Fibroblast of the aortic adventitia (primary cell): ENCODE data around the gene CMTM6. TPM values are rescaled to one million over a fixed set of nuclear protein-coding genes. Genes with fewer than 3 reads are reported as not detected.

Source experiments
- DNase-seq: peaks from one replicate; pipeline ENCODE4 v3.0.0-alpha.2; 2010; ENCODE audit warnings: low read depth
- H3K4me3 ChIP-seq: 2 replicates; pipeline ENCODE4 v1.5.1; 2011; ENCODE audit warnings: low read depth, mild to moderate bottlenecking, control low read depth, low read length, moderate library complexity
- CTCF ChIP-seq: IDR thresholded peaks from 2 replicates; pipeline ENCODE4 v1.5.1; 2011; ENCODE audit warnings: mild to moderate bottlenecking, low read length, control low read depth, inconsistent platforms; ENCODE audit not compliant: insufficient read depth
- total RNA-seq: library from RNA; depleted of rRNA; stranded (reverse); fragments of >200 nt; gene quantifications from 2 replicates; pipeline ENCODE4 v1.2.3, GENCODE V29; 2012; ENCODE audit warnings: low replicate concordance

Gene CMTM6, protein sequence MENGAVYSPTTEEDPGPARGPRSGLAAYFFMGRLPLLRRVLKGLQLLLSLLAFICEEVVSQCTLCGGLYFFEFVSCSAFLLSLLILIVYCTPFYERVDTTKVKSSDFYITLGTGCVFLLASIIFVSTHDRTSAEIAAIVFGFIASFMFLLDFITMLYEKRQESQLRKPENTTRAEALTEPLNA
- 43.1 and 81.4 TPM in 2 replicates for total RNA-seq

DNA sequence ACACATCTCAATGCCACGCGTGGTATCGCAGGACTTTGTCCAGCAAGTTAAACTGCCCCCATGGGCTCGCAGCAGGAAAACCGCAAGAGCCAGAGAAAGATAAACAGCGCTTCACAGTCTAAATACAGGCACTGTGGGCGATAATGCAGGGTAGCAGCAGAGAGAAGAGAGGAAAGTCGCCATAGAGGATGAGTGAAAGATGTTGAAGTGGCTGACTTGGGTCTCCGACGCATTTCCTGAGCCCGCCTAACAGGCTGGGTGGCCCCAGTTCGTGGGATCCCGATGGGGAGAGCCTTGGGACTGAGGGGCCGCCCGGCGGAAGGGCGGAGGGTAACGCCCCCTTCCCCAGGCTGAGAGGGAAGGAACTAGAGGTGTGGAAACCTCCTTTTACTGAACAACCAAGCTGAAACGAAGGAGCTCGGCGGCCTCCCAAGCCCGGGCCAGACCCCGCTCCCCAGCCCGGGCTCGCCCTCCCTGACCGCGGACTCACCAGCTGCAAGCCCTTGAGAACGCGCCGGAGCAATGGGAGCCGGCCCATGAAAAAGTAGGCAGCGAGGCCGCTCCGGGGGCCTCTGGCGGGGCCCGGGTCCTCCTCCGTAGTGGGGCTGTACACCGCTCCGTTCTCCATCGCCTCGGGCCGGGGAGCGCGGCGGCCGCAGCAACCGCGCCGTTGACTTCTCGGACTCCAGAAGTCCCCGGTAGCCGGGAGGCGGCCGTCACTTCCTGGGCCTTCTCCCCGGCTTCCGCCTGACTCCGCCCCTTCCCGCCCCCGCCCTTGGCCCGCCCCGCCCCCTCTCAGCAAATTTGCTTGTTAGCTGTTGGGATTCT, at the start of gene CMTM6:
Gene CMTM6 (minus strand): TSS at position 735 of the 828 bp plus-strand sequence. CDS start 107 bp downstream, at position 628.
- no peak for TF ChIP-seq CTCF
- peak within 1 kb of the TSS; percentile 98 for H3K4me3 ChIP-seq
- DNase-seq, result peak; percentile 75

GRCh38 chr3:32552013-32552412, 49.4 kb upstream of the CMTM6 start:
- DNase-seq, result no peak
- no peak for TF ChIP-seq CTCF
- H3K4me3 ChIP-seq, result no peak overlapping the region

DNA sequence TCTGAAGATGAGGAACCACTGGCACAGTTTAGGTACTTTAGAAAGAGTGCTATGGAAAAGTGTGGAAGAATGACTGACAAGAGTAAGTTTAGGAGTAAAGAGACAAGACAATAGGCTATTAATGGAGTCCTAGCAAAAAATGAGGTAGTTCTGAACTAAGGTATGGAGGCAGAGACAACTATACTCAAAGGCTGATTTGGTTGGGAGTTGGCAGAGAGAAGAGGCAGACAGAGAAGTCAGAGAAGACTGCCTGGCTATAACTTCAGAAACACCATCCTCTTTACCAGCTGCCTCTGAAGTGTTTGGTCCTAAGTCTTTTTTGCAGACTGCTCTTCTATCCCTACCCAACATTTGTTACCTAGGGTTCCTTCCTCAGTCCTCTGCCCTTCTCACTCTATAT, 48.8 kb upstream of the CMTM6 start:
- no peak overlapping the region for H3K4me3 ChIP-seq
- DNase-seq, result no peak
- TF ChIP-seq CTCF, result no peak

DNA sequence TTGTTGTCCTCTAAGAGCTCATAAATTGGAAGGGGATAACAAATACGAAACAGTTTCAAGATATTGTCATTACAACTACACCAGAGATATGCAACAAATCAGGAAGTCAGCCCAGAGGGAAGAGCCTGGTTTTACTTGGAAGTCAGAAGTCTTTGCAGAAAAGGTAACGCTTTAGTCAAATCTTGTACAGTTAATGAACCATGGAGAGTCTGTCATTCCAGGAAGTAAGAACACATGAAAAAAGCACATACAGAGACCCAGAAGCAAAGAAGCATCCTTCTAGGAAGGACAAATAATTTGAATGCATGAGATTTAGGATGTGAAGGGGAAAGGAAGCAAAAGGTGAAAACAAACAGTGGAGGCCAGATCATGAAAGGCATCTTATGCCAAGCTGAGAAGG, 48.4 kb upstream of the CMTM6 start:
- DNase-seq, result no peak
- no peak overlapping the region for H3K4me3 ChIP-seq
- no peak for TF ChIP-seq CTCF

- no peak for TF ChIP-seq CTCF
- no peak for DNase-seq
These were observed 42.7 kb upstream of the CMTM6 start for GRCh38 chr3:32545305-32545704.

GRCh38 chr3:32544894-32545293, 42.2 kb upstream of the CMTM6 start:
- no peak for TF ChIP-seq CTCF
- H3K4me3 ChIP-seq, result no peak overlapping the region
- DNase-seq, result peak; percentile 8

More at GRCh38 chr3:32545305-32545704, 42.7 kb upstream of the CMTM6 start:
- no peak overlapping the region for H3K4me3 ChIP-seq
